Sciatic nerve (tissue), 2 donors: ENCODE measurements around the gene CLCN4. TPM values are rescaled to one million over a fixed set of nuclear protein-coding genes. Genes with fewer than 3 reads are reported as not detected.
A peak's percentile ranks its signal among the peaks of the same experiment; 100 is the strongest.

Experiments
- ATAC-seq: fragments of 200-7000 bp; cut with Tn5 transposase; one replicate; pipeline ENCODE4 v1.9.1; 2020; ENCODE audit warnings: mild to moderate bottlenecking, moderate library complexity
- DNase-seq: peaks from one replicate; pipeline ENCODE4 v3.0.0-alpha.2; 2020; ENCODE audit warnings: low spot score
- intact Hi-C: fragments of 100-400 bp; cut with DNase I; formaldehyde crosslinking; loops from one replicate; pipeline ENCODE4 v1.14.2; 2022
- total RNA-seq: library from RNA; stranded (reverse); fragmentation: NEBNext Ultra II Directional; extraction: Animal tissue kit (Norgen Biotek cat#: 25700); gene quantifications from one replicate; pipeline ENCODE4 v1.2.1, GENCODE V29; 2021
- donor health status: DM: no; HTN: no; CAD: no.
- donor health status: DM: no; HTN: no; CAD: no.

CLCN4 gene
- total RNA-seq, result 9.1 TPM

GRCh38 chrX:10156199-10157031 lies at the start of gene CLCN4:
Gene CLCN4, plus strand, starts transcription at chrX:10156975. Its CDS starts 28,058 bp downstream, at chrX:10185033.
- ATAC-seq (peak; percentile 84), DNase-seq (no peak)
- intact Hi-C loops, result no loop called here

- no peak for DNase-seq
- intact Hi-C loops, result no loop called here
- no peak for ATAC-seq
Measured at GRCh38 chrX:10107483-10107882, 49.3 kb upstream of the CLCN4 start.

- intact Hi-C loops, result no loop called here
- ATAC-seq (no peak), DNase-seq (no peak)
Measured at GRCh38 chrX:10108288-10108687, 48.5 kb upstream of the CLCN4 start.

GRCh38 chrX:10109695-10110094 lies 47.1 kb upstream of the CLCN4 start:
- DNase-seq (no peak), ATAC-seq (no peak)
- intact Hi-C loops, result no loop called here

- ATAC-seq (no peak), DNase-seq (no peak)
- intact Hi-C loops, result no loop called here
Measured at GRCh38 chrX:10110316-10110935, 46.3 kb upstream of the CLCN4 start.

GRCh38 chrX:10110984-10111363 lies 45.8 kb upstream of the CLCN4 start:
- ATAC-seq (peak; percentile 31), DNase-seq (no peak)
- intact Hi-C loops, result no loop called here

- DNase-seq (no peak), ATAC-seq (peak; percentile 60)
- intact Hi-C loops, result no loop called here
Measured at GRCh38 chrX:10111364-10112148, 45.2 kb upstream of the CLCN4 start.

- ATAC-seq, result no peak
- intact Hi-C loops, result no loop called here
- no peak for DNase-seq
Measured at GRCh38 chrX:10112510-10112909, 44.3 kb upstream of the CLCN4 start.

- DNase-seq (no peak), ATAC-seq (no peak)
- intact Hi-C loops, result loop anchor here (5.0 kb wide), 1 partner anchor 118 kb away; no protein-coding TSS in a partner anchor
Measured at GRCh38 chrX:10115082-10115481, 41.7 kb upstream of the CLCN4 start.

- DNase-seq (no peak), ATAC-seq (no peak)
- intact Hi-C loops, result loop anchor here (5.0 kb wide), 1 partner anchor 120 kb away; no protein-coding TSS in a partner anchor
Measured at GRCh38 chrX:10117301-10117700, 39.5 kb upstream of the CLCN4 start.

- ATAC-seq (no peak), DNase-seq (no peak)
- intact Hi-C loops, result loop anchor here (5.0 kb wide), 1 partner anchor 121 kb away; no protein-coding TSS in a partner anchor
Measured at GRCh38 chrX:10117864-10118377, 38.9 kb upstream of the CLCN4 start.

- ATAC-seq (no peak), DNase-seq (no peak)
Measured at GRCh38 chrX:10118530-10118929, 38.2 kb upstream of the CLCN4 start.

GRCh38 chrX:10119399-10119990 lies 37.3 kb upstream of the CLCN4 start:
- intact Hi-C loops, result loop anchor here (5.0 kb wide), 1 partner anchor 122 kb away; no protein-coding TSS in a partner anchor
- peak; percentile 77 for ATAC-seq
- peak; percentile 84 for DNase-seq

More at GRCh38 chrX:10118530-10118929, 38.2 kb upstream of the CLCN4 start:
- intact Hi-C loops, result loop anchor here (5.0 kb wide), 1 partner anchor 121 kb away; no protein-coding TSS in a partner anchor

- intact Hi-C loops, result no loop called here
- ATAC-seq, result no peak
- no peak for DNase-seq
Measured at GRCh38 chrX:10120331-10120730, 36.4 kb upstream of the CLCN4 start.

- DNase-seq, result no peak
- ATAC-seq, result no peak
- intact Hi-C loops, result no loop called here
Measured at GRCh38 chrX:10120828-10121227, 35.9 kb upstream of the CLCN4 start.

GRCh38 chrX:10121787-10122186 lies 35.0 kb upstream of the CLCN4 start:
- ATAC-seq (no peak), DNase-seq (no peak)
- intact Hi-C loops, result no loop called here

- intact Hi-C loops, result no loop called here
- DNase-seq (no peak), ATAC-seq (no peak)
Measured at GRCh38 chrX:10124506-10125247, 32.1 kb upstream of the CLCN4 start.

GRCh38 chrX:10125248-10125615 lies 31.5 kb upstream of the CLCN4 start:
- intact Hi-C loops, result no loop called here
- ATAC-seq, result no peak
- DNase-seq, result no peak
